Measurements from ENCODE around the gene PNMA8C. TPM values are rescaled to one million over a fixed set of nuclear protein-coding genes. Genes with fewer than 3 reads are reported as not detected.
A peak's percentile ranks its signal among the peaks of the same experiment; 100 is the strongest.

PNMA8C gene
- total and polyA plus RNA-seq, 7 donors = 0.23 to 0.36 (median 0.27) TPM; not detected in 2

DNA sequence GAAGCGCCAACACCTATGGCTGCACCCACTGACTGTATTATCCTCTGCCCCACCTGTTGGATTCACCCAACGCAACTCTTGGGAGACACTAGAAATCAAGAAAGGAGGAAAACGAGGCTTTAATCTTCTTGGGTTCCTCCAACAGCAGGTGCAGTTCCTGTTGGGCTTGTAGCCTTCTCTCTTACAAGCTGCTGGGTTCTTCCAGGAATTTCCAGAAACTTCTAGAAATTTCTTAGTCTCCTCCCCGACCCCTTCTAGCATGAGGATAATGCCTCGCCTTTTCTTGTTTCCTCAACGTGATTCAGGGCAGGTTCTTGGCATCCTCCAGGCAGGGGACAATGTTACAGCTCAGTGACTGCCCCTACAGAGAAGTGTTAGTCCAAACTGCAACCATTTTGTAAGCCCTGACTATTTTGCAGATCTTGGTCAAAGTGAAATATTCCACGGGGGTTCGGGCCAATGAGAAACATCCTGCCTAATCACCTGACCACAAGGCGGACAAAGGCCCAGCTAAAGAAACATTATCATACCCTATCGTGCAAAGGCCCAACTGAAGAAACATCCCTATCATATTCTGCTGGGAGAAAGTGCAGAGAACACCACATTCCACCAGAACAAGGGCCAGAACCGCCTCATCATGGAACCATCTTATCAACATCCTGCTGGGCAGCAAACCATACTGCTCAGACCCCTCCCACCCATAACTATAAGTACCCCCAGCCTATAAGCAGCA lies 43.2 kb upstream of the PNMA8C start:
- Histone ChIP-seq H3K4me1 (peaks cover 0 to 14% (median 13%) of the 10 kb centered on the region in 4 donors), H3K27ac (peak overlapping the region; percentile 66 to 79 (median 72)), H3K36me3 (no peaks in the 10 kb centered on the region), H3K4me3 (peak overlapping the region; percentile 15 to 57 (median 48)), H3K27me3 (no peaks in the 10 kb centered on the region), H3K9me3 (no peaks in the 10 kb centered on the region)
- DNase-seq = no peak
- TF ChIP-seq EP300 (IDR thresholded peaks at IDR 0.05) (no peak), POLR2AphosphoS5 (IDR thresholded peaks at IDR 0.05) (no peak), POLR2A (IDR thresholded peaks at IDR 0.05) (no peak)
- TF ChIP-seq, protein P1, sequence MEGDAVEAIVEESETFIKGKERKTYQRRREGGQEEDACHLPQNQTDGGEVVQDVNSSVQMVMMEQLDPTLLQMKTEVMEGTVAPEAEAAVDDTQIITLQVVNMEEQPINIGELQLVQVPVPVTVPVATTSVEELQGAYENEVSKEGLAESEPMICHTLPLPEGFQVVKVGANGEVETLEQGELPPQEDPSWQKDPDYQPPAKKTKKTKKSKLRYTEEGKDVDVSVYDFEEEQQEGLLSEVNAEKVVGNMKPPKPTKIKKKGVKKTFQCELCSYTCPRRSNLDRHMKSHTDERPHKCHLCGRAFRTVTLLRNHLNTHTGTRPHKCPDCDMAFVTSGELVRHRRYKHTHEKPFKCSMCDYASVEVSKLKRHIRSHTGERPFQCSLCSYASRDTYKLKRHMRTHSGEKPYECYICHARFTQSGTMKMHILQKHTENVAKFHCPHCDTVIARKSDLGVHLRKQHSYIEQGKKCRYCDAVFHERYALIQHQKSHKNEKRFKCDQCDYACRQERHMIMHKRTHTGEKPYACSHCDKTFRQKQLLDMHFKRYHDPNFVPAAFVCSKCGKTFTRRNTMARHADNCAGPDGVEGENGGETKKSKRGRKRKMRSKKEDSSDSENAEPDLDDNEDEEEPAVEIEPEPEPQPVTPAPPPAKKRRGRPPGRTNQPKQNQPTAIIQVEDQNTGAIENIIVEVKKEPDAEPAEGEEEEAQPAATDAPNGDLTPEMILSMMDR (IDR thresholded peaks at IDR 0.05) = no peak
- WGBS, 2 donors = 57 to 59% methylated on average over 11 of the region's 11 CpGs
- intact Hi-C loops (cut with DNase I) = no loop called here

DNA sequence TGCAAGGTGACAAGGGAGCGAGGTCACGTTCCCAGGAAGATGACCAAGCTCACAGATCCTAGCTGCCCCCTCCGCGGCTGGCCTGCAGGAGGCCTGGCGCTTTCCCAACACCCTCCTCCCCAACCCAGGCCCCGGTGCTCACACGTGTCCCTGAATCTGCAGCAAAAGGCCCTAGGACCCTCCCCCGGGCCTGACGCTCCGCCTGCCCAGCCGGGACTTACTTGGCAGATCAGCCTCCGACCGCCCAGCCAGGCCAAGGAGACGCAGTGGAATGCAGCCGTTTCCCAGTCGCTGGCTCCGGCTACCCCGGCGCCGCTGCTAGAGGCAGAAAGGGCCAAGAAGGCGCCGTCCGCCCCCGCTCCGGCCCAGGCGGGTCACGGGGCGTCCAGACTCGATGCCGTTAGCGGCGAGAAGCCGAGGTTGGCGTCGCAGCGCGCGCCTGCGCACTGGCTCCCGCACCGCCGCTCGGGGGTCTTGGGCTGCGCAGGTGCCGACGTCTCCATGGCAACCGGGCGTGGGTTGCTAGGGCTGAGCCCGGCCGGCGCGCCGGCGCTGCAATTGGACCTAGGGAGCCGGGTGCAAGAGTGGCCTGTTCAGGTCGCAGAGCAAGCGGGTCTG lies 42.5 kb upstream of the PNMA8C start, which contains the start of gene PNMA8A:
PNMA8A (minus strand) TSS at position 448 of the 618 bp plus-strand sequence. CDS start 528 bp downstream, outside the sequence.
- H3K4me1 ChIP-seq = peaks cover 0 to 14% (median 13%) of the 10 kb centered on the region in 4 donors
- DNase-seq = peak; percentile 86

DNA sequence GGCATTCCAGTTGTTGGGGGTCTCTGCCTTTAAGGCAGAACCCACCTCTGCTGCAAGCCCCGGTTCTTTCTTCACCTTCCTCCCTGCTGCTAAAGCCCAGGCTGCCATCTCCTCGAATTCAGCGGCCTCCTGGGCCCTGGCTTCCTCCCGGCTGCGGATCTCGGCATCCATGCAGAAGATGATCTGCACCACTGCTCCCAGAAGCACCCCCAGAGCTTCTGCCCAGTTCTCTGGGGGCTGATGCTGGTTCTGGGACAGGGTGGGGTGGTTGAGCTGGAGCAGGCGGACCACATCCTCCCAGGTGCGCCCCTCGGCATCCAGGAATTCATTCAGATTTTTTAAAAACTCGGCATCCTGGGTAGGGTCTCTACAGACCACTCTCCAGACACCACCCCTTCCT lies 41.6 kb upstream of the PNMA8C start:
- Histone ChIP-seq H3K27me3 (no peaks in the 10 kb centered on the region), H3K4me3 (no peak overlapping the region), H3K27ac (no peak overlapping the region), H3K9me3 (no peaks in the 10 kb centered on the region), H3K36me3 (no peaks in the 10 kb centered on the region), H3K4me1 (peaks cover 0 to 14% (median 13%) of the 10 kb centered on the region in 4 donors)
- DNase-seq = no peak
- 83 to 92% methylated on average over 10 of the region's 10 CpGs for WGBS, 2 donors
- TF ChIP-seq, protein P1 (IDR thresholded peaks at IDR 0.05) = no peak
- TF ChIP-seq POLR2A (IDR thresholded peaks at IDR 0.05) (no peak), EP300 (IDR thresholded peaks at IDR 0.05) (no peak), POLR2AphosphoS5 (IDR thresholded peaks at IDR 0.05) (no peak)
- intact Hi-C loops (cut with DNase I) = no loop called here

More for the DNA sequence above, 42.5 kb upstream of the PNMA8C start, which contains the start of gene PNMA8A:
- peak within 1 kb of the TSS; percentile 66 to 79 (median 72) for H3K27ac ChIP-seq
- intact Hi-C loops (cut with DNase I) = no loop called here
- no peaks in the 10 kb centered on the region for H3K27me3 ChIP-seq
- no peaks in the 10 kb centered on the region for H3K9me3 ChIP-seq
- no peaks in the 10 kb centered on the region for H3K36me3 ChIP-seq
- TF ChIP-seq EP300 (IDR thresholded peaks at IDR 0.05) = no peak
- peak in 2 of 4 donors; percentile 11 for TF ChIP-seq POLR2AphosphoS5 (IDR thresholded peaks at IDR 0.05)
- H3K4me3 ChIP-seq = peak within 1 kb of the TSS; percentile 15 to 57 (median 48)
- 3 to 6% methylated on average over 57 of the region's 57 CpGs for WGBS, 2 donors

DNA sequence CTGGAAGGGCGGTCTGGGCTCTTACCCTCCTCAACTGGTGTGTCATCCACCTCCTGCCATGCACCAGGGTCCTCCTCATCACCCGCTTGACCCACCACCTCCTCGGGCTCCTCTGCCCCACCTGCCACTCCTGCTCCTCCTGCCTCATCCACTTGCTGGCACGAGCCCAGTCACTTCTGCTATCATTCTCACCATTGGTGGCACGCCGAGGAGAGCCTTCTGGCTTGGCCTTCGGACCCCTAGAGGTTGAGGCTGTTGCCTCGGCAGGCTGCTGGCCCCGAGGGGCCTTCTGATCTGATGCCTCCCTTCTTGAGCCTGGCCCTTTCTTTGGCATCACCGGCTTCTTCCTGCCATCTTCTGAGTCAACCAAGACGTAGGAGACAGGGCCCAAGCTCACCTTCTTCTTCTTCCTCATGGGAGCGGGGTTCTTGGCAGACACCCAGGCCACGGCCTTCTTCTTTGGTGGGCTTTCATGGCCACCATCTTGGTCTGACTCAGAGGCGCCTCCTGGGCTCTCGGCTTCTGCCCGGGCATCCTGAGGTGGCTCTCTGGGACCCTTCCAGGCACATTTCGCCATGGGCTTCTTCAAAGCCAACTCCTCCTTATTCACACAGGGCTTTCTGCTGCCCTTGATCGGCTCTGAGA lies 40.9 kb upstream of the PNMA8C start:
- Histone ChIP-seq H3K9me3 (no peaks in the 10 kb centered on the region), H3K27me3 (no peaks in the 10 kb centered on the region), H3K27ac (no peak overlapping the region), H3K4me1 (peaks cover 0 to 14% (median 13%) of the 10 kb centered on the region in 4 donors), H3K4me3 (no peak overlapping the region), H3K36me3 (no peaks in the 10 kb centered on the region)
- TF ChIP-seq, protein P1 (IDR thresholded peaks at IDR 0.05) = no peak
- TF ChIP-seq POLR2A (IDR thresholded peaks at IDR 0.05) (no peak), EP300 (IDR thresholded peaks at IDR 0.05) (no peak), POLR2AphosphoS5 (IDR thresholded peaks at IDR 0.05) (no peak)
- DNase-seq = peak; percentile 61
- 93 to 95% methylated on average over 18 of the region's 18 CpGs for WGBS, 2 donors
- intact Hi-C loops (cut with DNase I) = no loop called here
